ENCODE data around the gene PCBP3.

DNA sequence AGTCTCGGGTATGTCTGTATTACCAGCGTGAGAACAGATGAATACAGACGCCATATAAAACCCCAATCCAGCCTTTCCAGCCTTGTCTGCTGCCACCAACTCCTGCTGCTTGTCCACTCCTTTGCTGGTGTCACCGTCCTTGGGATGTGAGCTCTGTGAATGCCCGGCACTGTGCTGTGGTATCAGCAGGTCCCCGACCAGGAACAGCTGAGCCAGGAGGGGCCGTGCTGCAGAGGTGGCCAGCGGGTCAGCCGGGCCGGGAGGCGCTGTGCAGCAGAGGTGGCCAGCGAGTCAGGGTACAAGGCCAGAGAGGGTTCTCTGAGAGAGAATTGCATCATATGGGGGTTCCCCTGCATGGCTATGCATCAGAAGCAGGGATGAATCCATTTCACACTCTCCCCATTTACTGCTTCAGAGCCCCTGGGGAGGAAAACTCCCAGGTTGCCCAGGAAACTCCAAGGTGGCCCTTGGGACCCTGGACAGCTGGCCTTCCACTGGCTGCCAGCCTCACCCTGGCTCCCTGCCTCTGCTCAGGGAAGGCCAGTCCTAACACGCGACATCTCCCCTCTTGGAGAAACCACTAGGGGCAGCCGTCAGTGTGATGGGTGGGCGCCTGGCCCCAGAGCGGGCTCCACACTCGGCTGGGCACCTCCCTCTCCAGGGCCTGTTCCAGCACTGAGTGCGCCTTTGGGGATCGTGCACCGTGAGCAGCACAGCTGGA is 215.7 kb downstream of the PCBP3 start:
- TF ChIP-seq POLR2A (IDR thresholded peaks at IDR 0.05; ENCODE audit: low read depth, low read length) (no peak), TAF1 (IDR thresholded peaks at IDR 0.05; ENCODE audit: borderline replicate concordance, low read depth, low read length) (no peak), POLR2AphosphoS5 (IDR thresholded peaks at IDR 0.05; ENCODE audit: low read depth, low read length) (no peak)
